Activated naive CD8-positive, alpha-beta T cell (primary cell): ENCODE results near the gene LRRN2.
"Not testable (repeated sequence)": the region's sequence is repeated elsewhere in the genome, so short reads cannot be mapped to it uniquely, and the experiment has no call there.

Source experiments
- H3K27ac Mint-ChIP-seq: one replicate; pipeline ENCODE4 v1.8.0; 2021; ENCODE audit warnings: mixed read lengths
- H3K27me3 Mint-ChIP-seq: one replicate; pipeline ENCODE4 v1.8.0; 2021; ENCODE audit warnings: mixed read lengths
- H3K36me3 Mint-ChIP-seq: one replicate; pipeline ENCODE4 v1.8.0; 2021; ENCODE audit warnings: mixed read lengths
- H3K4me1 Mint-ChIP-seq: one replicate; pipeline ENCODE4 v1.8.0; 2021; ENCODE audit warnings: low read depth, mixed read lengths
- H3K4me3 Mint-ChIP-seq: one replicate; pipeline ENCODE4 v1.8.0; 2021; ENCODE audit warnings: mild to moderate bottlenecking, mixed read lengths
- H3K9me3 Mint-ChIP-seq: one replicate; pipeline ENCODE4 v1.8.0; 2021; ENCODE audit warnings: low read depth, mixed read lengths

LRRN2 gene

GRCh38 chr1:204647805-204648153, 37.8 kb downstream of the LRRN2 start:
- Mint-ChIP-seq H3K4me1 (no peaks in the 10 kb centered on the region), H3K4me3 (no peak overlapping the region), H3K9me3 (no peaks in the 10 kb centered on the region), H3K36me3 (no peaks in the 10 kb centered on the region), H3K27ac (no peak overlapping the region), H3K27me3 (peaks cover 3% of the 10 kb centered on the region)

- Mint-ChIP-seq H3K27ac (no peak overlapping the region), H3K27me3 (peaks cover 3% of the 10 kb centered on the region), H3K36me3 (no peaks in the 10 kb centered on the region), H3K4me1 (no peaks in the 10 kb centered on the region), H3K4me3 (no peak overlapping the region), H3K9me3 (no peaks in the 10 kb centered on the region)
These were observed 38.3 kb downstream of the LRRN2 start for GRCh38 chr1:204647114-204647804.

- Mint-ChIP-seq H3K4me1 (no peaks in the 10 kb centered on the region), H3K9me3 (no peaks in the 10 kb centered on the region), H3K4me3 (no peak overlapping the region), H3K27me3 (peaks cover 4% of the 10 kb centered on the region), H3K27ac (no peak overlapping the region), H3K36me3 (no peaks in the 10 kb centered on the region)
These were observed 39.9 kb downstream of the LRRN2 start for GRCh38 chr1:204645666-204646065.

GRCh38 chr1:204645251-204645650, 40.3 kb downstream of the LRRN2 start:
- Mint-ChIP-seq H3K36me3 (no peaks in the 10 kb centered on the region), H3K4me1 (no peaks in the 10 kb centered on the region), H3K4me3 (no peak overlapping the region), H3K27me3 (peaks cover 4% of the 10 kb centered on the region), H3K27ac (no peak overlapping the region), H3K9me3 (no peaks in the 10 kb centered on the region)

- no peaks in the 10 kb centered on the region for H3K4me1 Mint-ChIP-seq
- H3K27me3 Mint-ChIP-seq = peaks cover 4% of the 10 kb centered on the region
- no peaks in the 10 kb centered on the region for H3K9me3 Mint-ChIP-seq
- H3K4me3 Mint-ChIP-seq = no peak overlapping the region
- H3K27ac Mint-ChIP-seq = no peak overlapping the region
- no peaks in the 10 kb centered on the region for H3K36me3 Mint-ChIP-seq
These were observed 42.0 kb downstream of the LRRN2 start for GRCh38 chr1:204643503-204643902.

GRCh38 chr1:204641936-204642335, 43.6 kb downstream of the LRRN2 start:
- Mint-ChIP-seq H3K4me1 (no peaks in the 10 kb centered on the region), H3K27me3 (peaks cover 4% of the 10 kb centered on the region), H3K4me3 (no peak overlapping the region), H3K27ac (no peak overlapping the region), H3K9me3 (no peaks in the 10 kb centered on the region), H3K36me3 (no peaks in the 10 kb centered on the region)

GRCh38 chr1:204641455-204641854, 44.1 kb downstream of the LRRN2 start:
- Mint-ChIP-seq H3K27ac (no peak overlapping the region), H3K4me1 (no peaks in the 10 kb centered on the region), H3K27me3 (peaks cover 4% of the 10 kb centered on the region), H3K36me3 (no peaks in the 10 kb centered on the region), H3K4me3 (no peak overlapping the region), H3K9me3 (no peaks in the 10 kb centered on the region)

- Mint-ChIP-seq H3K4me3 (no peak overlapping the region), H3K4me1 (no peaks in the 10 kb centered on the region), H3K36me3 (no peaks in the 10 kb centered on the region), H3K27me3 (peaks cover 5% of the 10 kb centered on the region), H3K27ac (no peak overlapping the region), H3K9me3 (no peaks in the 10 kb centered on the region)
These were observed 45.0 kb downstream of the LRRN2 start for GRCh38 chr1:204640578-204640977.

- Mint-ChIP-seq H3K27ac (no peak overlapping the region), H3K4me1 (no peaks in the 10 kb centered on the region)
These were observed 51.2 kb downstream of the LRRN2 start for GRCh38 chr1:204634260-204634910.

GRCh38 chr1:204633665-204634064, 51.9 kb downstream of the LRRN2 start:
- no peaks in the 10 kb centered on the region for H3K9me3 Mint-ChIP-seq
- no peaks in the 10 kb centered on the region for H3K4me1 Mint-ChIP-seq
- no peak overlapping the region for H3K4me3 Mint-ChIP-seq
- H3K27me3 Mint-ChIP-seq = peaks cover 7% of the 10 kb centered on the region
- H3K27ac Mint-ChIP-seq = no peak overlapping the region
- H3K36me3 Mint-ChIP-seq = no peaks in the 10 kb centered on the region

More at GRCh38 chr1:204634260-204634910, 51.2 kb downstream of the LRRN2 start:
- H3K27me3 Mint-ChIP-seq = peaks cover 7% of the 10 kb centered on the region
- H3K36me3 Mint-ChIP-seq = no peaks in the 10 kb centered on the region
- H3K9me3 Mint-ChIP-seq = no peaks in the 10 kb centered on the region
- no peak overlapping the region for H3K4me3 Mint-ChIP-seq

- H3K4me3 Mint-ChIP-seq = no peak overlapping the region
- no peaks in the 10 kb centered on the region for H3K9me3 Mint-ChIP-seq
- peaks cover 6% of the 10 kb centered on the region for H3K27me3 Mint-ChIP-seq
- no peak overlapping the region for H3K27ac Mint-ChIP-seq
- no peaks in the 10 kb centered on the region for H3K4me1 Mint-ChIP-seq
- no peaks in the 10 kb centered on the region for H3K36me3 Mint-ChIP-seq
These were observed 55.2 kb downstream of the LRRN2 start for GRCh38 chr1:204630132-204630905.

- H3K36me3 Mint-ChIP-seq, H3K27me3 Mint-ChIP-seq, H3K9me3 Mint-ChIP-seq, H3K27ac Mint-ChIP-seq, H3K4me3 Mint-ChIP-seq, H3K4me1 Mint-ChIP-seq: not testable (repeated sequence)
These were observed 56.1 kb downstream of the LRRN2 start for GRCh38 chr1:204629459-204629858.

GRCh38 chr1:204628868-204629267, 56.7 kb downstream of the LRRN2 start:
- Mint-ChIP-seq H3K4me3 (no peak overlapping the region), H3K27ac (no peak overlapping the region), H3K4me1 (no peaks in the 10 kb centered on the region), H3K27me3 (peaks cover 6% of the 10 kb centered on the region), H3K36me3 (no peaks in the 10 kb centered on the region), H3K9me3 (no peaks in the 10 kb centered on the region)

GRCh38 chr1:204627436-204627835, 58.1 kb downstream of the LRRN2 start:
- H3K9me3 Mint-ChIP-seq = no peaks in the 10 kb centered on the region
- peaks cover 6% of the 10 kb centered on the region for H3K27me3 Mint-ChIP-seq
- no peaks in the 10 kb centered on the region for H3K4me1 Mint-ChIP-seq
- no peaks in the 10 kb centered on the region for H3K36me3 Mint-ChIP-seq
- no peak overlapping the region for H3K27ac Mint-ChIP-seq
- no peak overlapping the region for H3K4me3 Mint-ChIP-seq

GRCh38 chr1:204626381-204626780, 59.2 kb downstream of the LRRN2 start:
- H3K4me3 Mint-ChIP-seq = no peak overlapping the region
- H3K27me3 Mint-ChIP-seq = peaks cover 3% of the 10 kb centered on the region
- H3K36me3 Mint-ChIP-seq = no peaks in the 10 kb centered on the region
- H3K9me3 Mint-ChIP-seq = no peaks in the 10 kb centered on the region
- H3K27ac Mint-ChIP-seq = no peak overlapping the region
- no peaks in the 10 kb centered on the region for H3K4me1 Mint-ChIP-seq
